ENCODE measurements around the gene FANCM.

DNA sequence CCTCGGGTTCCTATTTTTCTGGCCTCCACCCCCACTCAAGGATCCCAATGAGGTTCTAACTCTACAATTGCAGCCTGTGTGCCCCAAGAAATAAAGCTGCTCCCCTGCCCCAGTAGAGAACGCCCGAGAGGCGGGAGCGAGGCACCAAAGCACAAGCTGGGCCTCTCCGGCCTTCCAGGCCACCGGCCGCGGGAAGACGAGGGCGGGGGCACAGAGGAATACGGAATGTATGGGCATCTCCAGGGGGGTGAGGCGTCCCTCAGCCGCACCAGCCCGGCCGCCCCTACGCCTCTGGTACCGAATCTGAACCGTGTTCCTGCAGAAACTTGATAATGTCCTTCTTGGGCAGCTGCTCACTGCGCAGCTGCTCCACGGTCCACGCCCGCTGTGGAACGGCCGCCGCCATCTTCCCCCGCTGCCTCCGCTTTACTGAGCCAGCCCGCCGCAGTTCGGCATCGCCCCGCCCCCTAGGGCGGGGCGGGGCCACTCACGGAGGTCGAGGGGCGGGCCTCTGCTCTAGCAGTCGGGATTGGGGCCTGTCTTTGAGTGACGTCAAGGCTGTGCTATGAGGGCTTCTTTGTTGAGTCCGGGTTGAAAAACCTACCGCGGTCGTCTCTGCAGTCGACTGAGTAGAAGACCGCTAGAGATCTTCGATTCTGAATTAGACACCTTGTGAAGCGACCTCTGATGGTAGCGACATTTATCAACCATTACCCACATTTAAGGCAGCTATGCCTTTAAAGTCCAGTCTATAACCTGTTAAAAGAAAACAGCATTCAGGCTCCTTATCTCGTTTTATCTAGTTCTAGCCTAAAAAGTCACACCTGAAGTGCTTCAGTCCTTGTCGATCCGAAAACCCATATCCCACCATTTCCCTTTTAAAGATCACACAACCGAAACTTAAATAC lies 1.4 kb upstream of the FANCM start, which contains the start of gene FKBP3:
- TF ChIP-seq, protein P1, sequence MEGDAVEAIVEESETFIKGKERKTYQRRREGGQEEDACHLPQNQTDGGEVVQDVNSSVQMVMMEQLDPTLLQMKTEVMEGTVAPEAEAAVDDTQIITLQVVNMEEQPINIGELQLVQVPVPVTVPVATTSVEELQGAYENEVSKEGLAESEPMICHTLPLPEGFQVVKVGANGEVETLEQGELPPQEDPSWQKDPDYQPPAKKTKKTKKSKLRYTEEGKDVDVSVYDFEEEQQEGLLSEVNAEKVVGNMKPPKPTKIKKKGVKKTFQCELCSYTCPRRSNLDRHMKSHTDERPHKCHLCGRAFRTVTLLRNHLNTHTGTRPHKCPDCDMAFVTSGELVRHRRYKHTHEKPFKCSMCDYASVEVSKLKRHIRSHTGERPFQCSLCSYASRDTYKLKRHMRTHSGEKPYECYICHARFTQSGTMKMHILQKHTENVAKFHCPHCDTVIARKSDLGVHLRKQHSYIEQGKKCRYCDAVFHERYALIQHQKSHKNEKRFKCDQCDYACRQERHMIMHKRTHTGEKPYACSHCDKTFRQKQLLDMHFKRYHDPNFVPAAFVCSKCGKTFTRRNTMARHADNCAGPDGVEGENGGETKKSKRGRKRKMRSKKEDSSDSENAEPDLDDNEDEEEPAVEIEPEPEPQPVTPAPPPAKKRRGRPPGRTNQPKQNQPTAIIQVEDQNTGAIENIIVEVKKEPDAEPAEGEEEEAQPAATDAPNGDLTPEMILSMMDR (IDR thresholded peaks at IDR 0.05): no peak
- TF ChIP-seq POLR2AphosphoS5 (IDR thresholded peaks at IDR 0.05): peak; percentile 92 to 97 (median 94)
- peak; percentile 87 for TF ChIP-seq POLR2A (IDR thresholded peaks at IDR 0.05)

Measured in breast epithelium (tissue), 3 donors.